K562 (cell line): ENCODE data around the gene CRLF3.

Experiments
- RCOR1 ChIP-seq, 2 experiments: IDR thresholded peaks; 2 replicates each; pipeline ENCODE4 v1.6.1; 2012; ENCODE audit warnings: low read depth in 2 of 2, low read length in 2 of 2, borderline replicate concordance in 1 of 2, improper control_type of control experiment in 1 of 2
- REST ChIP-seq, 2 experiments: fragments of 450-650 bp; formaldehyde crosslinking in 1 of 2; IDR thresholded peaks; 2 replicates each; pipeline versions ENCODE4 v1.4.0 to v1.6.1; 2014 to 2020; ENCODE audit warnings: mild to moderate bottlenecking in 2 of 2, borderline replicate concordance in 1 of 2, low read depth in 1 of 2
- TAF1 ChIP-seq: IDR thresholded peaks from 2 replicates; pipeline ENCODE4 v1.6.1; 2011; ENCODE audit warnings: mild to moderate bottlenecking, low read length, moderate library complexity; ENCODE audit not compliant: insufficient read depth, control insufficient read depth, severe bottlenecking; ENCODE audit errors: extremely low read depth
- TAF15 ChIP-seq: fragments of 200-400 bp; formaldehyde crosslinking; IDR thresholded peaks from 2 replicates; pipeline ENCODE4 v1.6.1; 2017; ENCODE audit warnings: mild to moderate bottlenecking, low read depth, low read length, moderate library complexity
- TF ChIP-seq, protein P1 (sequence below), 2 experiments: fragments of 200-800 bp in 1 of 2; sonication (Bioruptor generic) in 1 of 2; sonication (generic) in 1 of 2; formaldehyde crosslinking in 1 of 2; IDR thresholded peaks in 1 of 2; conservative IDR thresholded peaks in 1 of 2; 2 replicates each; pipeline versions ENCODE4 v1.5.0 to v1.6.1; 2016 to 2020; ENCODE audit warnings: missing compliant biosample characterization in 1 of 2, missing genetic modification characterization in 1 of 2, missing genetic modification reagents in 1 of 2
- TF ChIP-seq, protein P2 (sequence below), 3 experiments: IDR thresholded peaks in 2 of 3; conservative IDR thresholded peaks in 1 of 3; 2 replicates each; pipeline ENCODE4 v1.5.1; 2011 to 2012; ENCODE audit warnings: low read length in 3 of 3, mild to moderate bottlenecking in 3 of 3, control low read depth in 2 of 3, improper control_type of control experiment in 1 of 3, inconsistent platforms in 1 of 3, low read depth in 1 of 3, mixed read lengths in 1 of 3, moderate library complexity in 1 of 3; ENCODE audit not compliant: insufficient read depth in 2 of 3

DNA sequence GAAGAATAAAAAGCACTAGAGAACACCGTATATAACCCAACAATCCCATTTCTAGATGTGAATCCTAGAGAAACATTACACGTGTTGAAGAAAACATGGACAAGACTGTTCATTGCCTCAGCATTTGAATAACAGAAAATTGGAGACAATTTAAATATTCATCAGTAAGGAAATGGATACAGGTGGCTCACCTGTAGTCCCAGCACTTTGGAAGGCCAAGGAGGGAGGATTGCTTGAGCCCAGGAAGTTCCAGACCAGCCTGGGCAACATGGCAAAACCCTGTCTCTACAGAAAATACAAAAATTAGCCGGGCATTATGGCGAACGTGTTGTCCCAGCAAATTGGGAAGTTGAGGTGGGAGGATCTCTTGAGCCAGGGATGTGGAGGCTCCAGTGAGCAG lies 4.5 kb upstream of the CRLF3 start:
- TF ChIP-seq, protein P1, sequence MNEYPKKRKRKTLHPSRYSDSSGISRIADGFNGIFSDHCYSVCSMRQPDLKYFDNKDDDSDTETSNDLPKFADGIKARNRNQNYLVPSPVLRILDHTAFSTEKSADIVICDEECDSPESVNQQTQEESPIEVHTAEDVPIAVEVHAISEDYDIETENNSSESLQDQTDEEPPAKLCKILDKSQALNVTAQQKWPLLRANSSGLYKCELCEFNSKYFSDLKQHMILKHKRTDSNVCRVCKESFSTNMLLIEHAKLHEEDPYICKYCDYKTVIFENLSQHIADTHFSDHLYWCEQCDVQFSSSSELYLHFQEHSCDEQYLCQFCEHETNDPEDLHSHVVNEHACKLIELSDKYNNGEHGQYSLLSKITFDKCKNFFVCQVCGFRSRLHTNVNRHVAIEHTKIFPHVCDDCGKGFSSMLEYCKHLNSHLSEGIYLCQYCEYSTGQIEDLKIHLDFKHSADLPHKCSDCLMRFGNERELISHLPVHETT (CRISPR knock-in tag; conservative IDR thresholded peaks at IDR 0.05 in 1 of 2, IDR thresholded peaks at IDR 0.05 in 1 of 2) = no peak
- TF ChIP-seq, protein P2, sequence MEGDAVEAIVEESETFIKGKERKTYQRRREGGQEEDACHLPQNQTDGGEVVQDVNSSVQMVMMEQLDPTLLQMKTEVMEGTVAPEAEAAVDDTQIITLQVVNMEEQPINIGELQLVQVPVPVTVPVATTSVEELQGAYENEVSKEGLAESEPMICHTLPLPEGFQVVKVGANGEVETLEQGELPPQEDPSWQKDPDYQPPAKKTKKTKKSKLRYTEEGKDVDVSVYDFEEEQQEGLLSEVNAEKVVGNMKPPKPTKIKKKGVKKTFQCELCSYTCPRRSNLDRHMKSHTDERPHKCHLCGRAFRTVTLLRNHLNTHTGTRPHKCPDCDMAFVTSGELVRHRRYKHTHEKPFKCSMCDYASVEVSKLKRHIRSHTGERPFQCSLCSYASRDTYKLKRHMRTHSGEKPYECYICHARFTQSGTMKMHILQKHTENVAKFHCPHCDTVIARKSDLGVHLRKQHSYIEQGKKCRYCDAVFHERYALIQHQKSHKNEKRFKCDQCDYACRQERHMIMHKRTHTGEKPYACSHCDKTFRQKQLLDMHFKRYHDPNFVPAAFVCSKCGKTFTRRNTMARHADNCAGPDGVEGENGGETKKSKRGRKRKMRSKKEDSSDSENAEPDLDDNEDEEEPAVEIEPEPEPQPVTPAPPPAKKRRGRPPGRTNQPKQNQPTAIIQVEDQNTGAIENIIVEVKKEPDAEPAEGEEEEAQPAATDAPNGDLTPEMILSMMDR (IDR thresholded peaks at IDR 0.05 in 2 of 3, conservative IDR thresholded peaks at IDR 0.05 in 1 of 3; ENCODE audit: insufficient read depth in 2 of 3, low read depth in 1 of 3, low read length in 3 of 3) = no peak
- TF ChIP-seq TAF15 (no peak), REST (IDR thresholded peaks at IDR 0.05; ENCODE audit: borderline replicate concordance) (no peak), REST (CRISPR knock-in tag; IDR thresholded peaks at IDR 0.05; ENCODE audit: low read depth) (no peak), TAF1 (no peak), RCOR1 (IDR thresholded peaks at IDR 0.05; ENCODE audit: borderline replicate concordance in 1 of 2, low read depth in 2 of 2, low read length in 2 of 2) (no peak)
